Measurements from ENCODE around the gene DNLZ.
"Not testable (repeated sequence)": the region's sequence is repeated elsewhere in the genome, so short reads cannot be mapped to it uniquely, and the experiment has no call there.

The DNLZ gene

GRCh38 chr9:136358016-136358415, 5.5 kb downstream of the DNLZ start:
- no peak for DNase-seq

GRCh38 chr9:136357202-136357725, 6.3 kb downstream of the DNLZ start:
- no peak for DNase-seq

GRCh38 chr9:136355616-136356557, 7.7 kb downstream of the DNLZ start:
- DNase-seq = no peak

- no peak for DNase-seq
Measured at GRCh38 chr9:136354592-136355085, 8.9 kb downstream of the DNLZ start.

- no peak for DNase-seq
Measured at GRCh38 chr9:136353757-136354488, 9.6 kb downstream of the DNLZ start.

- no peak for DNase-seq
Measured at GRCh38 chr9:136353088-136353487, 10.5 kb downstream of the DNLZ start.

GRCh38 chr9:136352682-136353081, 10.9 kb downstream of the DNLZ start:
- no peak for DNase-seq

GRCh38 chr9:136351868-136352267, 11.7 kb downstream of the DNLZ start:
- DNase-seq = not testable (repeated sequence)

- no peak for DNase-seq
Measured at GRCh38 chr9:136351252-136351800, 12.2 kb downstream of the DNLZ start.

- no peak for DNase-seq
Measured at GRCh38 chr9:136349546-136349945, 14.0 kb downstream of the DNLZ start.

- DNase-seq = no peak
Measured at GRCh38 chr9:136348691-136349090, 14.9 kb downstream of the DNLZ start.

GRCh38 chr9:136347472-136348256, 15.9 kb downstream of the DNLZ start:
- DNase-seq = no peak

- no peak for DNase-seq
Measured at GRCh38 chr9:136346927-136347465, 16.5 kb downstream of the DNLZ start.

- DNase-seq = no peak
Measured at GRCh38 chr9:136346157-136346481, 17.4 kb downstream of the DNLZ start.

- DNase-seq = no peak
Measured at GRCh38 chr9:136345281-136346156, 18.0 kb downstream of the DNLZ start.

GRCh38 chr9:136344544-136345280, 18.8 kb downstream of the DNLZ start:
- no peak for DNase-seq

GRCh38 chr9:136343884-136344269, 19.7 kb downstream of the DNLZ start:
- DNase-seq = no peak

- DNase-seq = no peak
Measured at GRCh38 chr9:136343121-136343883, 20.2 kb downstream of the DNLZ start.
